GM12878 (cell line): Measurements from ENCODE around the gene TEAD4. TPM values are rescaled to one million over a fixed set of nuclear protein-coding genes. Genes with fewer than 3 reads are reported as not detected.

ENCODE experiments used
- ATAC-seq: fragments of 200-7000 bp; cut with Tn5 transposase; 3 replicates; pipeline ENCODE4 v1.9.1; 2020; ENCODE audit warnings: mild to moderate bottlenecking, moderate library complexity
- BruUV-seq: library from RNA; stranded (reverse); fragments of 400-500 nt; replicated peaks from 2 replicates; lab custom pipeline; 2021; lab: Mats Ljungman, UMichigan
- CTCF ChIA-PET: fragments of 300-600 bp; sonication (Branson Sonifier 250); formaldehyde crosslinking; extraction: SDS; loops from one replicate; lab custom pipeline; 2021; ENCODE audit warnings: inconsistent platforms; lab: Yijun Ruan, JAX
- POLR2A ChIA-PET: fragments of 350-600 bp; formaldehyde crosslinking; extraction: SDS; loops from one replicate; lab custom pipeline; 2021; ENCODE audit warnings: inconsistent platforms; lab: Charles Lee
- RAD21 ChIA-PET: fragments of 300-600 bp; sonication (Branson Sonifier 250); formaldehyde crosslinking; loops from one replicate; lab custom pipeline; 2023; ENCODE audit warnings: antibody characterized with exemption; ENCODE audit not compliant: unreplicated experiment; lab: Charles Lee
- SMC1A ChIA-PET: fragments of 300-600 bp; sonication (Branson Sonifier 250); formaldehyde crosslinking; loops from one replicate; lab custom pipeline; 2023; ENCODE audit not compliant: unreplicated experiment, uncharacterized antibody; lab: Charles Lee
- DNase-seq: peaks from one replicate; pipeline ENCODE4 v3.0.0-alpha.2; 2011; ENCODE audit warnings: low read depth, low spot score
- FAIRE-seq: peaks from 3 replicates; lab custom pipeline; 2011; peaks lifted over from hg19 to GRCh38; lab: Jason Lieb, UNC
- H2AFZ ChIP-seq: 2 replicates; pipeline ENCODE4 v1.6.0; 2011; ENCODE audit warnings: low read depth, low read length, control low read depth; ENCODE audit not compliant: control insufficient read depth
- H3K27ac ChIP-seq: 2 replicates; pipeline ENCODE4 v1.5.1; 2011; ENCODE audit warnings: control low read depth; ENCODE audit not compliant: control insufficient read depth, insufficient read depth
- H3K27me3 ChIP-seq, 2 experiments: replicated peaks in 1 of 2; 2 replicates each; pipeline versions ENCODE4 v1.6.0 to v1.6.1; 2011; ENCODE audit warnings: low read length in 1 of 2; ENCODE audit not compliant: control insufficient read depth in 2 of 2, insufficient read depth in 2 of 2
- H3K36me3 ChIP-seq, 2 experiments: 2 replicates each; pipeline ENCODE4 v1.5.1; 2011; ENCODE audit warnings: low read length in 1 of 2; ENCODE audit not compliant: control insufficient read depth in 2 of 2, insufficient read depth in 2 of 2
- H3K4me1 ChIP-seq: 2 replicates; pipeline ENCODE4 v1.6.1; 2011; ENCODE audit warnings: mild to moderate bottlenecking, low read length, moderate library complexity, mixed read lengths; ENCODE audit not compliant: control insufficient read depth, insufficient read depth
- H3K4me2 ChIP-seq: 2 replicates; pipeline ENCODE4 v1.6.0; 2011; ENCODE audit warnings: control low read depth; ENCODE audit not compliant: control insufficient read depth, insufficient read depth
- H3K4me3 ChIP-seq: fragments of 200-600 bp; sonication (generic); 2 replicates; pipeline ENCODE4 v1.5.1; 2016
- H3K79me2 ChIP-seq: 2 replicates; pipeline ENCODE4 v1.6.0; 2011; ENCODE audit warnings: low read length; ENCODE audit not compliant: control insufficient read depth, insufficient read depth
- H3K9ac ChIP-seq: 2 replicates; pipeline ENCODE4 v1.8.0; 2011; ENCODE audit warnings: low read length, control low read depth, mixed read lengths; ENCODE audit not compliant: control insufficient read depth, insufficient read depth
- H3K9me3 ChIP-seq: replicated peaks from 3 replicates; pipeline ENCODE4 v1.5.1; 2011; ENCODE audit warnings: mild to moderate bottlenecking, low read length; ENCODE audit not compliant: control insufficient read depth, insufficient read depth
- H4K20me1 ChIP-seq: 2 replicates; pipeline ENCODE4 v1.6.0; 2011; ENCODE audit not compliant: control insufficient read depth, insufficient read depth
- CTCF ChIP-seq, 3 experiments: IDR thresholded peaks in 2 of 3; conservative IDR thresholded peaks in 1 of 3; 2 replicates each; pipeline ENCODE4 v1.5.1; 2011; ENCODE audit warnings: low read depth in 3 of 3, low read length in 3 of 3, mild to moderate bottlenecking in 3 of 3, control low read depth in 2 of 3, moderate library complexity in 2 of 3, inconsistent platforms in 1 of 3, mixed read lengths in 1 of 3; ENCODE audit not compliant: control insufficient read depth in 2 of 3, insufficient read depth in 1 of 3; ENCODE audit errors: extremely low read depth in 1 of 3
- E2F8 ChIP-seq: fragments of 450-650 bp; IDR thresholded peaks from 2 replicates; pipeline ENCODE4 v1.6.1; 2018; ENCODE audit warnings: mild to moderate bottlenecking, low read depth, moderate library complexity; ENCODE audit not compliant: partially characterized antibody
- E4F1 ChIP-seq: fragments of 450-650 bp; IDR thresholded peaks from 2 replicates; pipeline ENCODE4 v1.6.1; 2018; ENCODE audit warnings: borderline replicate concordance, mild to moderate bottlenecking; ENCODE audit not compliant: partially characterized antibody
- EED ChIP-seq: sonication (generic); IDR thresholded peaks from 2 replicates; pipeline ENCODE4 v1.6.1; 2016; ENCODE audit warnings: antibody characterized with exemption, low read depth
- KLF5 ChIP-seq: fragments of 450-650 bp; IDR thresholded peaks from 2 replicates; pipeline ENCODE4 v1.6.1; 2014; ENCODE audit warnings: mild to moderate bottlenecking; ENCODE audit not compliant: partially characterized antibody
- NR2C2 ChIP-seq: IDR thresholded peaks from 2 replicates; pipeline ENCODE4 v1.6.1; 2011; ENCODE audit warnings: borderline replicate concordance, low read depth; ENCODE audit not compliant: control insufficient read depth, insufficient read length
- PML ChIP-seq: IDR thresholded peaks from 2 replicates; pipeline ENCODE4 v1.6.1; 2012; ENCODE audit warnings: low read length, inconsistent platforms
- USF2 ChIP-seq: IDR thresholded peaks from 2 replicates; pipeline ENCODE4 v1.6.1; 2011; ENCODE audit warnings: low read depth, low read length, improper control_type of control experiment, borderline replicate concordance
- whole genome bisulfite sequencing: methylation state at CpG from one replicate; pipeline ENCODE4 v1.1.6; 2016; ENCODE audit warnings: low lambda C conversion rate; ENCODE audit not compliant: insufficient replicate concordance, insufficient coverage; ENCODE audit errors: missing lambda C conversion rate; 5-methylcytosine and 5-hydroxymethylcytosine counted together
- in situ Hi-C: fragments of 300-500 bp; cut with MboI; formaldehyde crosslinking; loops from 9 replicates; pipeline ENCODE4 v1.14.3; 2018; ENCODE audit warnings: mixed read lengths
- intact Hi-C: fragments of 100-400 bp; cut with micrococcal nuclease; formaldehyde crosslinking; loops from one replicate; pipeline ENCODE4 v1.14.2; 2022; ENCODE audit not compliant: unreplicated experiment
- polyA plus RNA-seq, 11 experiments: library from polyadenylated mRNA; depleted of rRNA in 4 of 11; unstranded in 6 of 11; stranded (reverse) in 5 of 11; fragments of >200 nt; fragmentation: Nextera tagmentation in 4 of 11; fragmentation: Illumina TruSeq in 1 of 11; extraction: Ambion mirVana in 4 of 11; extraction: Trizol in 1 of 11; gene quantifications; 1 replicate in 1 of 11; 2 replicates in 10 of 11; pipeline versions ENCODE4 v1.2.1 to v1.2.3, GENCODE V29; 2011 to 2016; ENCODE audit warnings: inconsistent platforms in 2 of 11, missing spikeins in 2 of 11, low read depth in 1 of 11
- total RNA-seq, 4 experiments: library from RNA; depleted of rRNA in 3 of 4; stranded (reverse); fragments of >200 nt in 3 of 4; fragmentation: Illumina TruSeq in 1 of 4; extraction: Trizol in 1 of 4; gene quantifications; 2 replicates each; pipeline versions ENCODE4 v1.2.1 to v1.2.3, GENCODE V29; 2013 to 2021

Gene TEAD4
- total and polyA plus RNA-seq, 10 of the 15 experiments (the other 5 are each of a cell fraction or from before 2014, with no cell fraction given): 0.04 to 0.68 (median 0.31) TPM; not detected in 4

GRCh38 chr12:2940564-2940963 is 18.6 kb upstream of the TEAD4 start:
- CTCF ChIA-PET: interaction anchor here (1.3 kb wide), 1 partner anchor 102 kb away, joined by 4 read pairs; no protein-coding TSS in a partner anchor
- H3K9ac ChIP-seq: no peak overlapping the region
- in situ Hi-C loops: no loop called here
- POLR2A ChIA-PET: no interaction called here
- ATAC-seq: no peak
- H3K27me3 ChIP-seq: no peaks in the 10 kb centered on the region
- no peak overlapping the region for H3K4me3 ChIP-seq
- no peaks in the 10 kb centered on the region for H3K4me1 ChIP-seq
- SMC1A ChIA-PET: no interaction called here
- H3K79me2 ChIP-seq: no peaks in the 10 kb centered on the region
- intact Hi-C loops: no loop called here
- BruUV-seq: no TSS peak
- RAD21 ChIA-PET: no interaction called here
- no peak for DNase-seq
- TF ChIP-seq E2F8 (no peak), CTCF (IDR thresholded peaks at IDR 0.05 in 2 of 3, conservative IDR thresholded peaks at IDR 0.05 in 1 of 3; ENCODE audit: control insufficient read depth in 2 of 3, extremely low read depth in 1 of 3, insufficient read depth in 1 of 3, low read depth in 3 of 3, low read length in 3 of 3) (no peak), KLF5 (no peak), USF2 (no peak), NR2C2 (no peak), EED (no peak), E4F1 (no peak), PML (no peak)
- TF ChIP-seq, all 136 proteins: peak for 0
- no peak overlapping the region for H2AFZ ChIP-seq
- WGBS: 76% methylated on average over 10 of the region's 10 CpGs
- H3K36me3 ChIP-seq: peaks cover 0 to 4% of the 10 kb centered on the region in 2 experiments; a peak in 3 of 4 replicates
- H3K4me2 ChIP-seq: no peak overlapping the region
- no peaks in the 10 kb centered on the region for H3K9me3 ChIP-seq
- H3K27ac ChIP-seq: no peak overlapping the region
- FAIRE-seq: no peak
- no peaks in the 10 kb centered on the region for H4K20me1 ChIP-seq
